GM12875 (cell line): ENCODE measurements around the gene ZBTB20.

Experiments
- H3K4me3 ChIP-seq: one replicate; pipeline ENCODE4 v1.5.1; 2011; ENCODE audit warnings: low read depth, low read length, control low read depth
- CTCF ChIP-seq: IDR thresholded peaks from 2 replicates; pipeline ENCODE4 v1.5.1; 2011; ENCODE audit warnings: low read depth, mild to moderate bottlenecking, control low read depth, inconsistent platforms, low read length, moderate library complexity, borderline replicate concordance; ENCODE audit not compliant: insufficient read depth

Gene ZBTB20

GRCh38 chr3:115077501-115078250, 69.4 kb downstream of the ZBTB20 start:
- no peak for TF ChIP-seq CTCF
- no peak overlapping the region for H3K4me3 ChIP-seq

- H3K4me3 ChIP-seq: no peak overlapping the region
- no peak for TF ChIP-seq CTCF
These were observed 72.6 kb downstream of the ZBTB20 start for GRCh38 chr3:115074502-115074901.

- H3K4me3 ChIP-seq: no peak overlapping the region
- no peak for TF ChIP-seq CTCF
These were observed 74.6 kb downstream of the ZBTB20 start for GRCh38 chr3:115072265-115073021.

- no peak overlapping the region for H3K4me3 ChIP-seq
- TF ChIP-seq CTCF: no peak
These were observed 75.5 kb downstream of the ZBTB20 start for GRCh38 chr3:115071601-115072000.

GRCh38 chr3:115071166-115071565, 75.9 kb downstream of the ZBTB20 start:
- H3K4me3 ChIP-seq: no peak overlapping the region

GRCh38 chr3:115068799-115069198, 78.3 kb downstream of the ZBTB20 start:
- TF ChIP-seq CTCF: no peak
- no peak overlapping the region for H3K4me3 ChIP-seq

More at GRCh38 chr3:115071166-115071565, 75.9 kb downstream of the ZBTB20 start:
- TF ChIP-seq CTCF: no peak
